ENCODE measurements around the gene CENPB.

CENPB gene

GRCh38 chr20:3815703-3816315 lies 29.3 kb upstream of the CENPB start:
- no peak for DNase-seq (ENCODE audit: low read depth)
- TF ChIP-seq CTCF (IDR thresholded peaks at IDR 0.05; ENCODE audit: low read depth, low read length, missing control alignments), result no peak
- in situ Hi-C loops (cut with HindIII; ENCODE audit: low sequenced_read_pairs), result no loop called here
- H3K4me3 ChIP-seq (ENCODE audit: low read depth, low read length), result no peak overlapping the region

GRCh38 chr20:3814928-3815495 lies 28.5 kb upstream of the CENPB start:
- H3K4me3 ChIP-seq (ENCODE audit: low read depth, low read length), result no peak overlapping the region
- TF ChIP-seq CTCF (IDR thresholded peaks at IDR 0.05; ENCODE audit: low read depth, low read length, missing control alignments), result no peak
- in situ Hi-C loops (cut with HindIII; ENCODE audit: low sequenced_read_pairs), result no loop called here
- no peak for DNase-seq (ENCODE audit: low read depth)

- in situ Hi-C loops (cut with HindIII; ENCODE audit: low sequenced_read_pairs), result no loop called here
- no peak overlapping the region for H3K4me3 ChIP-seq (ENCODE audit: low read depth, low read length)
- DNase-seq (ENCODE audit: low read depth), result no peak
- TF ChIP-seq CTCF (IDR thresholded peaks at IDR 0.05; ENCODE audit: low read depth, low read length, missing control alignments), result no peak
Observed at GRCh38 chr20:3813848-3814581, 27.5 kb upstream of the CENPB start.

GRCh38 chr20:3812975-3813847 lies 26.7 kb upstream of the CENPB start:
- DNase-seq (ENCODE audit: low read depth), result no peak
- in situ Hi-C loops (cut with HindIII; ENCODE audit: low sequenced_read_pairs), result no loop called here
- TF ChIP-seq CTCF (IDR thresholded peaks at IDR 0.05; ENCODE audit: low read depth, low read length, missing control alignments), result no peak
- no peak overlapping the region for H3K4me3 ChIP-seq (ENCODE audit: low read depth, low read length)

- no peak for DNase-seq (ENCODE audit: low read depth)
- no peak for TF ChIP-seq CTCF (IDR thresholded peaks at IDR 0.05; ENCODE audit: low read depth, low read length, missing control alignments)
- in situ Hi-C loops (cut with HindIII; ENCODE audit: low sequenced_read_pairs), result no loop called here
- no peak overlapping the region for H3K4me3 ChIP-seq (ENCODE audit: low read depth, low read length)
Observed at GRCh38 chr20:3812259-3812681, 25.7 kb upstream of the CENPB start.

All from astrocyte of the cerebellum (primary cell).